Measurements from ENCODE around the gene LRRC10B. TPM values are rescaled to one million over a fixed set of nuclear protein-coding genes. Genes with fewer than 3 reads are reported as not detected.
A peak's percentile ranks its signal among the peaks of the same experiment; 100 is the strongest.

LRRC10B gene
- total and polyA plus RNA-seq, 2 of the 8 experiments (the other 6 are each of a cell fraction or from before 2014, with no cell fraction given): 0.47 to 0.71 TPM

DNA sequence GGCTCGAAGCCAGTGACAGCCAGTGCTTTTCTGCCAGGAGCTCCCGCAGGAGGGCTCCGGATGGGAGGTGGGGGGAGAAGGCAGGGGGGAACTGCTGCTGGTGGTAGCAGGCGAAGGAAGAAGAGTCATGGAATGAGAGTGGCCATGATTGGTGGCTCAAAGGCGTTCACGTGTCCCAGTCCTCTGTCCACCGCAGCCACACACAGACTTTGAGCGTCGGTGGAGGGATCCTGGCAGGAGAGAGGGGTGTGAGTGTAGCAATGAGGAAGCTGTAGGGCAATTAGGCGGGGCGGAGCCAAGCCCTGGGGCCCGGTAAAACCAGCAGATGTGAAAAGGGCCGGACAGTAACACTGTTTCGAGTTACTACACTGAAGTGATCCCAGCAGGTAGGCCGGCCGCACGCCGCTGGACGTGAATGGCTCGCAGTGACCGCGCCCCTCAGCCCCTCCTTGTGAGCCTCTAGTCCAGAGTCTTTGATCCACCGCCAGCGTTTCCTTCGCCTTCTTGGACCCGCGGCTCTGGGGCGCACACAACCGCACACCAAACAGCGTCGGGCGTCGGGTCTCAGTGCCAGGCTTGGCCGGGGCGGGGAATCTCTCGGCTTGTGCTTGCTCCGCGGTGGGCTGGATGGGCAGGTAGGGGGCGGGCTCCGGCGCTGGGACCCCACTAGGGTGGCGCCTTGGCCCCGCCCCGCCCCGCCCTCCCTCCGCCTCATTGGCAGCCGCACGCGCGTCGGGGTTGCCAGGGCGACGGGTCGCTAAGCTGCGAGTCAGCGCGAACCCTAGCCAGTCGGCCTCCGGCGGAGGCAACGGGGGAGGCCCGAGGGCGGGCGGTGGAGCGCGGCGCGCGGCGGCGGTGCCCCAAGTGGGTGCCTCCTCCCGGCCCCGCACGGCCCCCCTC, at the start of gene LRRC10B (continued):
- TF ChIP-seq RXRA (IDR thresholded peaks at IDR 0.05; ENCODE audit: insufficient read depth, low read depth, low read length) (no peak), CTBP2 (IDR thresholded peaks at IDR 0.05; ENCODE audit: borderline replicate concordance, insufficient read depth, insufficient read length, low read length) (peak; percentile 54), TAF1 (IDR thresholded peaks at IDR 0.05; ENCODE audit: low read depth, low read length) (peak; percentile 13; the same call in 1 of the 2 replicates), SIX5 (IDR thresholded peaks at IDR 0.05; ENCODE audit: low read depth, low read length) (no peak), SP1 (IDR thresholded peaks at IDR 0.05; ENCODE audit: low read depth, low read length) (no peak), SIN3A (conservative IDR thresholded peaks at IDR 0.05 in 1 of 2, IDR thresholded peaks at IDR 0.05 in 1 of 2; ENCODE audit: low read depth in 1 of 2, low read length in 2 of 2) (peak; percentile 29 to 49; a peak in 2 of 4 replicates), SIRT6 (IDR thresholded peaks at IDR 0.05; ENCODE audit: low read length) (no peak), FOSL1 (IDR thresholded peaks at IDR 0.05; ENCODE audit: insufficient read depth, low read depth, low read length) (no peak), CBX8 (IDR thresholded peaks at IDR 0.05; ENCODE audit: borderline replicate concordance, low read depth, low read length) (no peak), TCF12 (IDR thresholded peaks at IDR 0.05; ENCODE audit: low read depth, low read length) (no peak)
- TF ChIP-seq, protein P1, sequence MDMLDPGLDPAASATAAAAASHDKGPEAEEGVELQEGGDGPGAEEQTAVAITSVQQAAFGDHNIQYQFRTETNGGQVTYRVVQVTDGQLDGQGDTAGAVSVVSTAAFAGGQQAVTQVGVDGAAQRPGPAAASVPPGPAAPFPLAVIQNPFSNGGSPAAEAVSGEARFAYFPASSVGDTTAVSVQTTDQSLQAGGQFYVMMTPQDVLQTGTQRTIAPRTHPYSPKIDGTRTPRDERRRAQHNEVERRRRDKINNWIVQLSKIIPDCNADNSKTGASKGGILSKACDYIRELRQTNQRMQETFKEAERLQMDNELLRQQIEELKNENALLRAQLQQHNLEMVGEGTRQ (IDR thresholded peaks at IDR 0.05; ENCODE audit: low read length): no peak
- TF ChIP-seq, protein P2, sequence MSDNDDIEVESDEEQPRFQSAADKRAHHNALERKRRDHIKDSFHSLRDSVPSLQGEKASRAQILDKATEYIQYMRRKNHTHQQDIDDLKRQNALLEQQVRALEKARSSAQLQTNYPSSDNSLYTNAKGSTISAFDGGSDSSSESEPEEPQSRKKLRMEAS (IDR thresholded peaks at IDR 0.05): peak; percentile 26; the same call in 1 of the 2 replicates
